GM12878 (cell line): Measurements from ENCODE around the gene CD2BP2. TPM values are rescaled to one million over a fixed set of nuclear protein-coding genes. Genes with fewer than 3 reads are reported as not detected.

Experiments
- ATAC-seq: fragments of 200-7000 bp; cut with Tn5 transposase; 3 replicates; pipeline ENCODE4 v1.9.1; 2020; ENCODE audit warnings: mild to moderate bottlenecking, moderate library complexity
- BruUV-seq: library from RNA; stranded (reverse); fragments of 400-500 nt; replicated peaks from 2 replicates; lab custom pipeline; 2021; lab: Mats Ljungman, UMichigan
- CTCF ChIA-PET: fragments of 300-600 bp; sonication (Branson Sonifier 250); formaldehyde crosslinking; extraction: SDS; loops from one replicate; lab custom pipeline; 2021; ENCODE audit warnings: inconsistent platforms; lab: Yijun Ruan, JAX
- POLR2A ChIA-PET: fragments of 350-600 bp; formaldehyde crosslinking; extraction: SDS; loops from one replicate; lab custom pipeline; 2021; ENCODE audit warnings: inconsistent platforms; lab: Charles Lee
- RAD21 ChIA-PET: fragments of 300-600 bp; sonication (Branson Sonifier 250); formaldehyde crosslinking; loops from one replicate; lab custom pipeline; 2023; ENCODE audit warnings: antibody characterized with exemption; ENCODE audit not compliant: unreplicated experiment; lab: Charles Lee
- SMC1A ChIA-PET: fragments of 300-600 bp; sonication (Branson Sonifier 250); formaldehyde crosslinking; loops from one replicate; lab custom pipeline; 2023; ENCODE audit not compliant: unreplicated experiment, uncharacterized antibody; lab: Charles Lee
- DNase-seq: peaks from one replicate; pipeline ENCODE4 v3.0.0-alpha.2; 2011; ENCODE audit warnings: low read depth, low spot score
- FAIRE-seq: peaks from 3 replicates; lab custom pipeline; 2011; peaks lifted over from hg19 to GRCh38; lab: Jason Lieb, UNC
- H2AFZ ChIP-seq: 2 replicates; pipeline ENCODE4 v1.6.0; 2011; ENCODE audit warnings: low read depth, low read length, control low read depth; ENCODE audit not compliant: control insufficient read depth
- H3K27ac ChIP-seq: 2 replicates; pipeline ENCODE4 v1.5.1; 2011; ENCODE audit warnings: control low read depth; ENCODE audit not compliant: control insufficient read depth, insufficient read depth
- H3K27me3 ChIP-seq, 2 experiments: replicated peaks in 1 of 2; 2 replicates each; pipeline versions ENCODE4 v1.6.0 to v1.6.1; 2011; ENCODE audit warnings: low read length in 1 of 2; ENCODE audit not compliant: control insufficient read depth in 2 of 2, insufficient read depth in 2 of 2
- H3K36me3 ChIP-seq, 2 experiments: 2 replicates each; pipeline ENCODE4 v1.5.1; 2011; ENCODE audit warnings: low read length in 1 of 2; ENCODE audit not compliant: control insufficient read depth in 2 of 2, insufficient read depth in 2 of 2
- H3K4me1 ChIP-seq: 2 replicates; pipeline ENCODE4 v1.6.1; 2011; ENCODE audit warnings: mild to moderate bottlenecking, low read length, moderate library complexity, mixed read lengths; ENCODE audit not compliant: control insufficient read depth, insufficient read depth
- H3K4me2 ChIP-seq: 2 replicates; pipeline ENCODE4 v1.6.0; 2011; ENCODE audit warnings: control low read depth; ENCODE audit not compliant: control insufficient read depth, insufficient read depth
- H3K4me3 ChIP-seq: fragments of 200-600 bp; sonication (generic); 2 replicates; pipeline ENCODE4 v1.5.1; 2016
- H3K79me2 ChIP-seq: 2 replicates; pipeline ENCODE4 v1.6.0; 2011; ENCODE audit warnings: low read length; ENCODE audit not compliant: control insufficient read depth, insufficient read depth
- H3K9ac ChIP-seq: 2 replicates; pipeline ENCODE4 v1.8.0; 2011; ENCODE audit warnings: low read length, control low read depth, mixed read lengths; ENCODE audit not compliant: control insufficient read depth, insufficient read depth
- H3K9me3 ChIP-seq: replicated peaks from 3 replicates; pipeline ENCODE4 v1.5.1; 2011; ENCODE audit warnings: mild to moderate bottlenecking, low read length; ENCODE audit not compliant: control insufficient read depth, insufficient read depth
- H4K20me1 ChIP-seq: 2 replicates; pipeline ENCODE4 v1.6.0; 2011; ENCODE audit not compliant: control insufficient read depth, insufficient read depth
- KAT2A ChIP-seq: conservative IDR thresholded peaks from 2 replicates; pipeline ENCODE4 v1.6.1; 2011; ENCODE audit warnings: low read depth, low read length; ENCODE audit not compliant: control insufficient read depth
- KDM1A ChIP-seq: fragments of 200-600 bp; sonication (generic); IDR thresholded peaks from 2 replicates; pipeline ENCODE4 v1.6.1; 2016; ENCODE audit warnings: borderline replicate concordance
- PAX8 ChIP-seq: fragments of 450-650 bp; IDR thresholded peaks from 2 replicates; pipeline ENCODE4 v1.6.1; 2017; ENCODE audit warnings: mild to moderate bottlenecking, moderate library complexity
- POU2F2 ChIP-seq: IDR thresholded peaks from 3 replicates; pipeline ENCODE4 v1.6.1; 2011; ENCODE audit warnings: low read depth, mild to moderate bottlenecking, low read length, borderline replicate concordance
- SRF ChIP-seq, 2 experiments: IDR thresholded peaks; 2 replicates each; pipeline ENCODE4 v1.6.1; 2011; ENCODE audit warnings: low read depth in 2 of 2, low read length in 2 of 2, mild to moderate bottlenecking in 1 of 2, moderate library complexity in 1 of 2
- TCF3 ChIP-seq: IDR thresholded peaks from 2 replicates; pipeline ENCODE4 v1.6.1; 2012; ENCODE audit warnings: low read depth, mild to moderate bottlenecking, low read length, borderline replicate concordance; ENCODE audit not compliant: insufficient read depth
- YY1 ChIP-seq: IDR thresholded peaks from 2 replicates; pipeline ENCODE4 v1.6.1; 2011; ENCODE audit warnings: low read depth, mild to moderate bottlenecking, low read length
- WGBS: methylation state at CpG from one replicate; pipeline ENCODE4 v1.1.6; 2016; ENCODE audit warnings: low lambda C conversion rate; ENCODE audit not compliant: insufficient replicate concordance, insufficient coverage; ENCODE audit errors: missing lambda C conversion rate; 5-methylcytosine and 5-hydroxymethylcytosine counted together
- in situ Hi-C: fragments of 300-500 bp; cut with MboI; formaldehyde crosslinking; loops from 9 replicates; pipeline ENCODE4 v1.14.3; 2018; ENCODE audit warnings: mixed read lengths
- intact Hi-C: fragments of 100-400 bp; cut with micrococcal nuclease; formaldehyde crosslinking; loops from one replicate; pipeline ENCODE4 v1.14.2; 2022; ENCODE audit not compliant: unreplicated experiment
- polyA plus RNA-seq, 11 experiments: library from polyadenylated mRNA; depleted of rRNA in 4 of 11; unstranded in 6 of 11; stranded (reverse) in 5 of 11; fragments of >200 nt; fragmentation: Nextera tagmentation in 4 of 11; fragmentation: Illumina TruSeq in 1 of 11; extraction: Ambion mirVana in 4 of 11; extraction: Trizol in 1 of 11; gene quantifications; 1 replicate in 1 of 11; 2 replicates in 10 of 11; pipeline versions ENCODE4 v1.2.1 to v1.2.3, GENCODE V29; 2011 to 2016; ENCODE audit warnings: inconsistent platforms in 2 of 11, missing spikeins in 2 of 11, low read depth in 1 of 11
- total RNA-seq, 4 experiments: library from RNA; depleted of rRNA in 3 of 4; stranded (reverse); fragments of >200 nt in 3 of 4; fragmentation: Illumina TruSeq in 1 of 4; extraction: Trizol in 1 of 4; gene quantifications; 2 replicates each; pipeline versions ENCODE4 v1.2.1 to v1.2.3, GENCODE V29; 2013 to 2021
- TF ChIP-seq, protein P1 (sequence below): IDR thresholded peaks from 2 replicates; pipeline ENCODE4 v1.6.1; 2011; ENCODE audit warnings: borderline replicate concordance, low read depth, mild to moderate bottlenecking, moderate library complexity, mixed read lengths, low read length; ENCODE audit not compliant: insufficient read depth; ENCODE audit errors: extremely low read length
- TF ChIP-seq, protein P2 (sequence below): fragments of 450-650 bp; IDR thresholded peaks from 2 replicates; pipeline ENCODE4 v1.6.1; 2017; ENCODE audit warnings: mild to moderate bottlenecking, moderate library complexity

Gene CD2BP2
- total and polyA plus RNA-seq, 10 of the 15 experiments (the other 5 are each of a cell fraction or from before 2014, with no cell fraction given) = 3.3 to 47.9 (median 31.8) TPM

DNA sequence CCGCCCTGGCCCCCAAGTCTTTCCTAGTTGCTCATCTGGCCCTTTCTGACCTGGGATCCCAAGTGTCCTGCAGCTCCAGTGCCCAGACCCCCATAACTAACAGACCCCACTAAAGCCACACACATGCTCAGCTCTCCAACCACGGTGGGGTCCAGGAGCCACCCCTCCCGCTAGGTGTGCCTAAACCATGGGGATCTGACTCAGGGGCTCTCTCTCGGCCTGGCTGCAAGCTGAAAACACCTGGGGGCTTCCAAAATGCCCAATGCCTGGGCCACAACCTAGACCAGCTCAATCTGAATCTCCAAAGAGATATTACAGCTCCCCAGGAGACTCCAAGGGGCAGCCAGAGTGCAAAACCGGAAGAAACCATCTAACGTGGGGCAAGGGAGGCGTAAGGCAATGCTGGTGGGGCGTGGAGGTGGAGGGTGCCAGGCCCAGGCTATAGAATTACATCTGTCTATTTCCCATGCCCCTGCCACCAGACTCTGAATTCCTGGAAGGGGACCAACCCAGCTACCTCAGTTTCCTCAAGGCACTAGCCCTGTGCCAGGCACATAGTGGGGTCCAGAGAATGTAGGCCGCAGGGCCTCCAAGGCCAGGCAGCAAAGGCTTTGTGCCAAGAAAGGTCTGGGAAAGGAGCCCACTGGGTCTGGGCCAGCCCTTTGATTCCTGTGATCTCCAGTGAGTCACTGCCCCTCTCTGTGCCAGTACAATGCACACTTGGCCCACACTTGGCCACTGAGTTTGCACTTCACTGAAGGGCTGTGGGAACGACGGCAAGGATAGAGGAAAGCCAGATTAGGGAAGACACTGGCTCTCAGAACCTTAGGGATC lies 3.3 kb downstream of the CD2BP2 start (continued):
- TF ChIP-seq TCF3 = no peak
- TF ChIP-seq KAT2A = no peak
- TF ChIP-seq, all 136 proteins: peak for 0

DNA sequence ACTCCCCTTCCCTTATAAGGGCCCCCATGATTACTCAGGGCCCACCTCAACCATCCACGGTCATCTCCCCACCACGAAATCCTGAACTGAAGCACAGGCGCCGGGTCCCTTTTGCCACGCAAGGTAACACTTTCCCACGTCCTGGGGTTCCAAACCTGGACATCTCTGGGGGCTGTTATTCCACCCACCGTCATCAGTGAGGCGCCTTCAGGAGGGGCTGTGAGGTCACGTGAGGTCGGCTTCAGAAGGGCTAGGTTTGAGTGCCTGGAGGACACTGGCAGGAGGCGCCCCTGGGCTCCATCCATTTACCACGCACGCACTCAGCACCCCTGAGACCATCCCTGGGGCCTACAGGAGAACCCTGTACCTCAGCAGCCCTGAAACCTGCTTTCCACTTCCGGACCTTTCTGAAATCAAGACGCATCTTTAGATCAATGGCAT lies 4.1 kb downstream of the CD2BP2 start:
- ChIA-PET POLR2A (interaction anchor here (0.8 kb wide), 1 partner anchor 21 kb away, joined by 3 read pairs; no protein-coding TSS in a partner anchor), CTCF (interaction anchor here (2.1 kb wide), 1 partner anchor 20 kb away, joined by 5 read pairs; no protein-coding TSS in a partner anchor), RAD21 (interaction anchor here (1.0 kb wide), 1 partner anchor 16 kb away, joined by 8 read pairs; no protein-coding TSS in a partner anchor), SMC1A (interaction anchor here (1.1 to 1.9 kb wide), 2 partner anchors 16 to 18 kb away, joined by 3 to 4 read pairs; no protein-coding TSS in a partner anchor)
- peaks cover 8% of the 10 kb centered on the region for H4K20me1 ChIP-seq
- peaks cover 33% of the 10 kb centered on the region for H3K4me1 ChIP-seq
- peak overlapping the region; percentile 48; the same call in 1 of the 2 replicates for H3K27ac ChIP-seq
- H3K79me2 ChIP-seq = peaks cover 18% of the 10 kb centered on the region
- intact Hi-C loops (loop anchor here (10.0 kb wide), 1 partner anchor 256 kb away; the partner anchor contains the start of genes TBX6 and YPEL3), in situ Hi-C loops (no loop called here)
- ATAC-seq = no peak
- no peak overlapping the region for H3K4me3 ChIP-seq
- BruUV-seq = no TSS peak
- FAIRE-seq = no peak
- H3K9me3 ChIP-seq = no peaks in the 10 kb centered on the region
- peak overlapping the region; percentile 82 for H3K4me2 ChIP-seq
- TF ChIP-seq, protein P1, sequence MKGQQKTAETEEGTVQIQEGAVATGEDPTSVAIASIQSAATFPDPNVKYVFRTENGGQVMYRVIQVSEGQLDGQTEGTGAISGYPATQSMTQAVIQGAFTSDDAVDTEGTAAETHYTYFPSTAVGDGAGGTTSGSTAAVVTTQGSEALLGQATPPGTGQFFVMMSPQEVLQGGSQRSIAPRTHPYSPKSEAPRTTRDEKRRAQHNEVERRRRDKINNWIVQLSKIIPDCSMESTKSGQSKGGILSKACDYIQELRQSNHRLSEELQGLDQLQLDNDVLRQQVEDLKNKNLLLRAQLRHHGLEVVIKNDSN = peak; percentile 33
- TF ChIP-seq KDM1A (no peak), POU2F2 (no peak), SRF (IDR thresholded peaks at IDR 0.05; ENCODE audit: low read depth in 2 of 2, low read length in 2 of 2) (peak in 1 of 2 experiments; percentile 35; a peak in 1 of 4 replicates), PAX8 (no peak), YY1 (no peak)
- TF ChIP-seq, protein P2, sequence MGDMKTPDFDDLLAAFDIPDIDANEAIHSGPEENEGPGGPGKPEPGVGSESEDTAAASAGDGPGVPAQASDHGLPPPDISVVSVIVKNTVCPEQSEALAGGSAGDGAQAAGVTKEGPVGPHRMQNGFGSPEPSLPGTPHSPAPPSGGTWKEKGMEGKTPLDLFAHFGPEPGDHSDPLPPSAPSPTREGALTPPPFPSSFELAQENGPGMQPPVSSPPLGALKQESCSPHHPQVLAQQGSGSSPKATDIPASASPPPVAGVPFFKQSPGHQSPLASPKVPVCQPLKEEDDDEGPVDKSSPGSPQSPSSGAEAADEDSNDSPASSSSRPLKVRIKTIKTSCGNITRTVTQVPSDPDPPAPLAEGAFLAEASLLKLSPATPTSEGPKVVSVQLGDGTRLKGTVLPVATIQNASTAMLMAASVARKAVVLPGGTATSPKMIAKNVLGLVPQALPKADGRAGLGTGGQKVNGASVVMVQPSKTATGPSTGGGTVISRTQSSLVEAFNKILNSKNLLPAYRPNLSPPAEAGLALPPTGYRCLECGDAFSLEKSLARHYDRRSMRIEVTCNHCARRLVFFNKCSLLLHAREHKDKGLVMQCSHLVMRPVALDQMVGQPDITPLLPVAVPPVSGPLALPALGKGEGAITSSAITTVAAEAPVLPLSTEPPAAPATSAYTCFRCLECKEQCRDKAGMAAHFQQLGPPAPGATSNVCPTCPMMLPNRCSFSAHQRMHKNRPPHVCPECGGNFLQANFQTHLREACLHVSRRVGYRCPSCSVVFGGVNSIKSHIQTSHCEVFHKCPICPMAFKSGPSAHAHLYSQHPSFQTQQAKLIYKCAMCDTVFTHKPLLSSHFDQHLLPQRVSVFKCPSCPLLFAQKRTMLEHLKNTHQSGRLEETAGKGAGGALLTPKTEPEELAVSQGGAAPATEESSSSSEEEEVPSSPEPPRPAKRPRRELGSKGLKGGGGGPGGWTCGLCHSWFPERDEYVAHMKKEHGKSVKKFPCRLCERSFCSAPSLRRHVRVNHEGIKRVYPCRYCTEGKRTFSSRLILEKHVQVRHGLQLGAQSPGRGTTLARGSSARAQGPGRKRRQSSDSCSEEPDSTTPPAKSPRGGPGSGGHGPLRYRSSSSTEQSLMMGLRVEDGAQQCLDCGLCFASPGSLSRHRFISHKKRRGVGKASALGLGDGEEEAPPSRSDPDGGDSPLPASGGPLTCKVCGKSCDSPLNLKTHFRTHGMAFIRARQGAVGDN = no peak
- H3K27me3 ChIP-seq = no peaks in the 10 kb centered on the region
- H3K9ac ChIP-seq = no peak overlapping the region
- peaks cover 0 to 4% of the 10 kb centered on the region in 2 experiments for H3K36me3 ChIP-seq
- 67% methylated on average over 15 of the region's 15 CpGs for WGBS
- no peak overlapping the region for H2AFZ ChIP-seq
- no peak for DNase-seq
